ENCODE data around the gene COG7. TPM values are rescaled to one million over a fixed set of nuclear protein-coding genes. Genes with fewer than 3 reads are reported as not detected.
"Not testable (repeated sequence)": the region's sequence is repeated elsewhere in the genome, so short reads cannot be mapped to it uniquely, and the experiment has no call there.

The COG7 gene
- total RNA-seq, 4 donors from 2014 or later: 21.6 to 35.7 (median 24.8) TPM

- TF ChIP-seq, protein P1, sequence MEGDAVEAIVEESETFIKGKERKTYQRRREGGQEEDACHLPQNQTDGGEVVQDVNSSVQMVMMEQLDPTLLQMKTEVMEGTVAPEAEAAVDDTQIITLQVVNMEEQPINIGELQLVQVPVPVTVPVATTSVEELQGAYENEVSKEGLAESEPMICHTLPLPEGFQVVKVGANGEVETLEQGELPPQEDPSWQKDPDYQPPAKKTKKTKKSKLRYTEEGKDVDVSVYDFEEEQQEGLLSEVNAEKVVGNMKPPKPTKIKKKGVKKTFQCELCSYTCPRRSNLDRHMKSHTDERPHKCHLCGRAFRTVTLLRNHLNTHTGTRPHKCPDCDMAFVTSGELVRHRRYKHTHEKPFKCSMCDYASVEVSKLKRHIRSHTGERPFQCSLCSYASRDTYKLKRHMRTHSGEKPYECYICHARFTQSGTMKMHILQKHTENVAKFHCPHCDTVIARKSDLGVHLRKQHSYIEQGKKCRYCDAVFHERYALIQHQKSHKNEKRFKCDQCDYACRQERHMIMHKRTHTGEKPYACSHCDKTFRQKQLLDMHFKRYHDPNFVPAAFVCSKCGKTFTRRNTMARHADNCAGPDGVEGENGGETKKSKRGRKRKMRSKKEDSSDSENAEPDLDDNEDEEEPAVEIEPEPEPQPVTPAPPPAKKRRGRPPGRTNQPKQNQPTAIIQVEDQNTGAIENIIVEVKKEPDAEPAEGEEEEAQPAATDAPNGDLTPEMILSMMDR (IDR thresholded peaks at IDR 0.05): no peak
- no peak for TF ChIP-seq EP300 (IDR thresholded peaks at IDR 0.05)
- no peak for TF ChIP-seq POLR2A (IDR thresholded peaks at IDR 0.05)
- Histone ChIP-seq H3K36me3 (peaks cover 0 to 41% (median 5%) of the 10 kb centered on the region in 3 donors), H3K4me3 (no peak overlapping the region), H3K27me3 (no peaks in the 10 kb centered on the region), H3K27ac (no peak overlapping the region), H3K4me1 (peaks cover 0 to 15% (median 0%) of the 10 kb centered on the region in 4 donors), H3K9me3 (no peaks in the 10 kb centered on the region)
- 46 to 55% methylated on average over 1 of the region's 1 CpG for WGBS, 2 donors
- no peak for DNase-seq (ENCODE audit: low spot score in 2 of 2)
Observed at GRCh38 chr16:23464196-23464595, 11.2 kb upstream of the COG7 start.

GRCh38 chr16:23462994-23463393 is 10.0 kb upstream of the COG7 start:
- H3K4me3 ChIP-seq, H3K27me3 ChIP-seq, H3K9me3 ChIP-seq: not testable (repeated sequence)
- Histone ChIP-seq H3K27ac (peak overlapping the region in 1 of 4 donors; percentile 11), H3K36me3 (peaks cover 0 to 29% (median 0%) of the 10 kb centered on the region in 3 donors), H3K4me1 (peaks cover 0 to 15% (median 0%) of the 10 kb centered on the region in 4 donors)
- peak; percentile 66 to 68 for DNase-seq (ENCODE audit: low spot score in 2 of 2)
- WGBS, 2 donors: 16 to 25% methylated on average over 6 of the region's 6 CpGs

- H3K9me3 ChIP-seq: no peaks in the 10 kb centered on the region
- DNase-seq (ENCODE audit: low spot score in 2 of 2): no peak
- peak overlapping the region; percentile 70 to 81 (median 79) for H3K4me3 ChIP-seq
- TF ChIP-seq, protein P1 (IDR thresholded peaks at IDR 0.05): no peak
- no peak for TF ChIP-seq EP300 (IDR thresholded peaks at IDR 0.05)
- no peak for TF ChIP-seq POLR2A (IDR thresholded peaks at IDR 0.05)
- H3K27ac ChIP-seq: peak overlapping the region in 1 of 4 donors; percentile 87
- H3K36me3 ChIP-seq: no peaks in the 10 kb centered on the region
- 55 to 56% methylated on average over 37 of the region's 37 CpGs for WGBS, 2 donors
- peaks cover 0 to 38% (median 14%) of the 10 kb centered on the region in 4 donors for H3K4me1 ChIP-seq
- no peaks in the 10 kb centered on the region for H3K27me3 ChIP-seq
Observed at GRCh38 chr16:23453338-23454052, 506 bp upstream of the COG7 start.

DNA sequence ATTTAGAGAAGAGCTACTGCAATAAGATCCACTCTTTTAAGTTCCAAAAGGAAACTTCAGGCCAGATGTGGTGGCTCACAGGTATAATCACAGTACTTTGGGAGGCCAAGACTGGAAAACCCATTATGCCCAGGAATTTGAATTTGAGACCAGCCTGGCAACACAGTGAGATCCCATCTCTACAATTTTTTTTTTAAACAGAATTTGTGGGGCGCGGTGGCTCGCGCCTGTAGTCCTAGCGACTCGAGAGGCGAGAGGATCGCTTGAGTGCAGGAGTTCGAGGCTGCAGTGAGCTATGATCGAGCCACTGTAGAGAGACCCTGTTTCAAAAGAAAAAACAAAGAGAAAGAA is 793 bp downstream of the COG7 start:
- Histone ChIP-seq H3K9me3 (no peaks in the 10 kb centered on the region), H3K4me1 (peaks cover 0 to 40% (median 14%) of the 10 kb centered on the region in 4 donors), H3K36me3 (no peaks in the 10 kb centered on the region), H3K27me3 (no peaks in the 10 kb centered on the region), H3K27ac (peak overlapping the region in 3 of 4 donors; percentile 82 to 87 (median 82)), H3K4me3 (peak overlapping the region; percentile 70 to 81 (median 79))
- TF ChIP-seq, protein P1 (IDR thresholded peaks at IDR 0.05): no peak
- no peak for TF ChIP-seq EP300 (IDR thresholded peaks at IDR 0.05)
- no peak for TF ChIP-seq POLR2A (IDR thresholded peaks at IDR 0.05)
- WGBS, 2 donors: 1 to 5% methylated on average over 10 of the region's 10 CpGs
- DNase-seq (ENCODE audit: low spot score in 2 of 2): no peak

- WGBS, 2 donors: 72 to 81% methylated on average over 4 of the region's 4 CpGs
- DNase-seq (ENCODE audit: low spot score in 2 of 2): no peak
Observed at GRCh38 chr16:23448392-23448791, 4.6 kb downstream of the COG7 start.

DNA sequence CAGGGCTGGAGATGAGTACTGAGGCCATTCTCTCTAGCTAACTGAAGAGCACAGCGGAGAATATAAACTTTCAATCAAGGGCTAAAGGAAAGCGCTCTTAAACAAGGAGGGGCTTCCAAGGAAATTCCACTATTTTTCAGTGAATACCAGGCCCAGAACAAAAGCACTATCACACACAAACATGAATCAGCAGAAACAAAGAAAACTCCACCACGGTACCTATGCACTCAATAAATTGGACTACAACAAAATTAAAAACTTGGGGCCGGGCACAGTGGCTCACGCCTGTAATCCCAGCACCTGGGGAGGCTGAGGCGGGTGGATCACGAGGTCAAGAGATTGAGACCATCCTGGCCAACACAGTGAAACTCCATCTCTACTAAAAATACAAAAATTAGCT is 15.4 kb downstream of the COG7 start:
- peaks cover 0 to 68% (median 6%) of the 10 kb centered on the region in 3 donors for H3K36me3 ChIP-seq
- not testable (repeated sequence) for H3K9me3 ChIP-seq; H3K4me3 ChIP-seq; H3K27ac ChIP-seq; H3K27me3 ChIP-seq; DNase-seq (ENCODE audit: low spot score in 2 of 2)
- peaks cover 0 to 17% (median 0%) of the 10 kb centered on the region in 4 donors for H3K4me1 ChIP-seq
- 92% methylated on average over 7 of the region's 7 CpGs for WGBS, 2 donors

More at GRCh38 chr16:23448392-23448791, 4.6 kb downstream of the COG7 start:
- TF ChIP-seq EP300 (IDR thresholded peaks at IDR 0.05) (no peak), POLR2A (IDR thresholded peaks at IDR 0.05) (no peak)
- TF ChIP-seq, protein P1 (IDR thresholded peaks at IDR 0.05): no peak
- Histone ChIP-seq H3K4me1 (peaks cover 0 to 30% (median 10%) of the 10 kb centered on the region in 4 donors), H3K36me3 (peaks cover 0 to 23% (median 0%) of the 10 kb centered on the region in 3 donors), H3K4me3 (no peak overlapping the region), H3K27me3 (no peaks in the 10 kb centered on the region), H3K9me3 (no peaks in the 10 kb centered on the region), H3K27ac (no peak overlapping the region)
